Liver (tissue), 9 donors: ENCODE measurements around the gene DUSP9. TPM values are rescaled to one million over a fixed set of nuclear protein-coding genes. Genes with fewer than 3 reads are reported as not detected.

ENCODE experiments used
- DNase-seq: peaks from one replicate; pipeline ENCODE4 v3.0.0-alpha.2; 2017; ENCODE audit warnings: low spot score
- H3K27ac ChIP-seq, 2 donors: one replicate each; pipeline ENCODE4 v1.7.0; 2013; ENCODE audit warnings: inconsistent platforms in 2 of 2, low read length in 2 of 2, control low read depth in 1 of 2, low read depth in 1 of 2, mild to moderate bottlenecking in 1 of 2
- H3K27me3 ChIP-seq, 4 donors: one replicate each; pipeline versions ENCODE4 v1.6.1 to v1.7.0; 2013; ENCODE audit warnings: low read length in 3 of 4, inconsistent platforms in 1 of 4, mild to moderate bottlenecking in 1 of 4, moderate library complexity in 1 of 4; ENCODE audit not compliant: control insufficient read depth in 4 of 4, insufficient read depth in 4 of 4
- H3K36me3 ChIP-seq, 4 donors: one replicate each; pipeline versions ENCODE4 v1.6.1 to v1.7.0; 2013; ENCODE audit warnings: low read length in 3 of 4, mild to moderate bottlenecking in 3 of 4, low read depth in 1 of 4, moderate library complexity in 1 of 4; ENCODE audit not compliant: control insufficient read depth in 4 of 4, insufficient read depth in 3 of 4
- H3K4me1 ChIP-seq, 4 donors: one replicate each; pipeline versions ENCODE4 v1.6.1 to v1.7.0; 2013; ENCODE audit warnings: low read length in 3 of 4, mild to moderate bottlenecking in 3 of 4, moderate library complexity in 1 of 4; ENCODE audit not compliant: control insufficient read depth in 4 of 4, insufficient read depth in 4 of 4
- H3K4me3 ChIP-seq, 3 donors: one replicate each; pipeline versions ENCODE4 v1.6.1 to v1.7.0; 2013; ENCODE audit warnings: low read length in 3 of 3, control low read depth in 1 of 3, low read depth in 1 of 3, mild to moderate bottlenecking in 1 of 3
- H3K9ac ChIP-seq, 2 donors: one replicate each; pipeline ENCODE4 v1.7.0; 2013; ENCODE audit warnings: low read length in 2 of 2, mild to moderate bottlenecking in 2 of 2, moderate library complexity in 2 of 2, control low read depth in 1 of 2, low read depth in 1 of 2
- H3K9me3 ChIP-seq, 4 donors: one replicate each; pipeline versions ENCODE4 v1.6.1 to v1.7.0; 2013; ENCODE audit warnings: low read length in 3 of 4; ENCODE audit not compliant: control insufficient read depth in 4 of 4
- EGR1 ChIP-seq, 2 donors: IDR thresholded peaks; 2 replicates each; pipeline ENCODE4 v1.6.1; 2016 to 2018; ENCODE audit warnings: antibody characterized with exemption in 2 of 2, low read depth in 2 of 2
- HNF4A ChIP-seq, 2 donors: conservative IDR thresholded peaks; 2 replicates each; pipeline ENCODE4 v1.6.1; 2016; ENCODE audit warnings: antibody characterized with exemption in 2 of 2, mild to moderate bottlenecking in 2 of 2
- HNF4G ChIP-seq: IDR thresholded peaks from 2 replicates; pipeline ENCODE4 v1.6.1; 2016; ENCODE audit warnings: antibody characterized with exemption
- JUND ChIP-seq, 2 donors: IDR thresholded peaks; 2 replicates each; pipeline ENCODE4 v1.6.1; 2016; ENCODE audit warnings: antibody characterized with exemption in 2 of 2
- RAD21 ChIP-seq, 2 donors: IDR thresholded peaks; 2 replicates each; pipeline ENCODE4 v1.6.1; 2016; ENCODE audit warnings: antibody characterized with exemption in 2 of 2, mild to moderate bottlenecking in 2 of 2
- RXRA ChIP-seq, 2 donors: IDR thresholded peaks; 2 replicates each; pipeline ENCODE4 v1.6.1; 2017 to 2018; ENCODE audit warnings: antibody characterized with exemption in 2 of 2, mild to moderate bottlenecking in 1 of 2
- SP1 ChIP-seq: IDR thresholded peaks from 2 replicates; pipeline ENCODE4 v1.6.1; 2018; ENCODE audit warnings: antibody characterized with exemption, mild to moderate bottlenecking
- WGBS: extraction: QIAGEN DNeasy Blood & Tissue Kit; methylation state at CpG from one replicate; pipeline ENCODE4 v1.1.7; 2013; 5-methylcytosine and 5-hydroxymethylcytosine counted together
- polyA plus RNA-seq, 2 donors: library from polyadenylated mRNA; stranded (reverse) in 1 of 2; unstranded in 1 of 2; fragments of 200-250 nt in 1 of 2; fragments of >200 nt in 1 of 2; fragmentation: Nextera tagmentation in 1 of 2; extraction: Ambion mirVana in 1 of 2; gene quantifications; one replicate each; pipeline versions ENCODE4 v1.2.1 to v1.2.3, GENCODE V29; 2013 to 2015
- total RNA-seq, 2 donors: library from RNA; depleted of rRNA; stranded (reverse); fragments of >200 nt; gene quantifications; one replicate each; pipeline ENCODE4 v1.2.3, GENCODE V29; 2014
- TF ChIP-seq, protein P1 (sequence below): IDR thresholded peaks from 2 replicates; pipeline ENCODE4 v1.6.1; 2016; ENCODE audit warnings: antibody characterized with exemption
- TF ChIP-seq, protein P2 (sequence below): fragments of 150-350 bp; IDR thresholded peaks from 2 replicates; pipeline ENCODE4 v1.5.1; 2017; ENCODE audit warnings: improper control_type of control experiment, low read depth, low read length; ENCODE audit not compliant: missing input control
- TF ChIP-seq, protein P3 (sequence below): IDR thresholded peaks from 2 replicates; pipeline ENCODE4 v1.6.1; 2016; ENCODE audit warnings: antibody characterized with exemption
- donor health status: healthy.
- donor health status: healthy.
- donor health status: healthy.
- donor health status: healthy.
- donor health status: healthy.

Gene DUSP9
- total and polyA plus RNA-seq, 4 donors, result 0.42 to 164 (median 1.4) TPM

DNA sequence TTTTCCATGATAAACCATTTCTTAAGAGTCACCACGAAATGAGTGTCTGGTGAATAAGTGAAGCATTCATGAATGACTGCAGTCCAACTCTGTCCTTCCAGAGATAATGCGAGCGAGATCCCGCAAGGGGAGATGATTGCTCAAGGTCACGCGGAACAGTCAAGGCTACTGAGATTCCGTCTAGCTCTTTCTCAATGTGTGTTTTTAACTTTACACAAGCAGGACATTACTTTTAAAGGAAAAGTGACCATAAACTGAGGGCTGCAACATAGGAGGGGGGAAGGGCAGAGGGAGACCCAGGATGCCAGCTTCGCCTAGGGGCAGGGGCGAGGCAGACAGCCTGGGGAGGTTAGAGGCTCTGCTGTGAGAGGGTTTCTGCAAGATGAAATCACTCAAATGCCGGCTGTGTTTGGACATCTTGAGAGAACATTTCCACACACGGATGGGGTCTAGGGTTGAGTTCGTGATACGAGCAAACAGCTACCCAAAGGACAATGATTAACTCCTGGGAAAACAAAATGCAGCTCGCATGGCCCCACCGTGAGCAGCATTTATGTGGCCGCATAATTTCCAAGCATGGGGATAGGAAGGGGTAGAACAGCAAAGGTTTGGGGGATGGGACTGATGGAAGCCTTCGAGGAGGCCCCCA, 24.2 kb upstream of the DUSP9 start (continued):
- TF ChIP-seq, protein P1, sequence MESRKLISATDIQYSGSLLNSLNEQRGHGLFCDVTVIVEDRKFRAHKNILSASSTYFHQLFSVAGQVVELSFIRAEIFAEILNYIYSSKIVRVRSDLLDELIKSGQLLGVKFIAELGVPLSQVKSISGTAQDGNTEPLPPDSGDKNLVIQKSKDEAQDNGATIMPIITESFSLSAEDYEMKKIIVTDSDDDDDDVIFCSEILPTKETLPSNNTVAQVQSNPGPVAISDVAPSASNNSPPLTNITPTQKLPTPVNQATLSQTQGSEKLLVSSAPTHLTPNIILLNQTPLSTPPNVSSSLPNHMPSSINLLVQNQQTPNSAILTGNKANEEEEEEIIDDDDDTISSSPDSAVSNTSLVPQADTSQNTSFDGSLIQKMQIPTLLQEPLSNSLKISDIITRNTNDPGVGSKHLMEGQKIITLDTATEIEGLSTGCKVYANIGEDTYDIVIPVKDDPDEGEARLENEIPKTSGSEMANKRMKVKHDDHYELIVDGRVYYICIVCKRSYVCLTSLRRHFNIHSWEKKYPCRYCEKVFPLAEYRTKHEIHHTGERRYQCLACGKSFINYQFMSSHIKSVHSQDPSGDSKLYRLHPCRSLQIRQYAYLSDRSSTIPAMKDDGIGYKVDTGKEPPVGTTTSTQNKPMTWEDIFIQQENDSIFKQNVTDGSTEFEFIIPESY, result peak; percentile 30
- TF ChIP-seq, protein P2, sequence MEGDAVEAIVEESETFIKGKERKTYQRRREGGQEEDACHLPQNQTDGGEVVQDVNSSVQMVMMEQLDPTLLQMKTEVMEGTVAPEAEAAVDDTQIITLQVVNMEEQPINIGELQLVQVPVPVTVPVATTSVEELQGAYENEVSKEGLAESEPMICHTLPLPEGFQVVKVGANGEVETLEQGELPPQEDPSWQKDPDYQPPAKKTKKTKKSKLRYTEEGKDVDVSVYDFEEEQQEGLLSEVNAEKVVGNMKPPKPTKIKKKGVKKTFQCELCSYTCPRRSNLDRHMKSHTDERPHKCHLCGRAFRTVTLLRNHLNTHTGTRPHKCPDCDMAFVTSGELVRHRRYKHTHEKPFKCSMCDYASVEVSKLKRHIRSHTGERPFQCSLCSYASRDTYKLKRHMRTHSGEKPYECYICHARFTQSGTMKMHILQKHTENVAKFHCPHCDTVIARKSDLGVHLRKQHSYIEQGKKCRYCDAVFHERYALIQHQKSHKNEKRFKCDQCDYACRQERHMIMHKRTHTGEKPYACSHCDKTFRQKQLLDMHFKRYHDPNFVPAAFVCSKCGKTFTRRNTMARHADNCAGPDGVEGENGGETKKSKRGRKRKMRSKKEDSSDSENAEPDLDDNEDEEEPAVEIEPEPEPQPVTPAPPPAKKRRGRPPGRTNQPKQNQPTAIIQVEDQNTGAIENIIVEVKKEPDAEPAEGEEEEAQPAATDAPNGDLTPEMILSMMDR, result peak; percentile 2
- no peak for TF ChIP-seq RAD21 (IDR thresholded peaks at IDR 0.05)
- TF ChIP-seq HNF4G, result no peak

DNA sequence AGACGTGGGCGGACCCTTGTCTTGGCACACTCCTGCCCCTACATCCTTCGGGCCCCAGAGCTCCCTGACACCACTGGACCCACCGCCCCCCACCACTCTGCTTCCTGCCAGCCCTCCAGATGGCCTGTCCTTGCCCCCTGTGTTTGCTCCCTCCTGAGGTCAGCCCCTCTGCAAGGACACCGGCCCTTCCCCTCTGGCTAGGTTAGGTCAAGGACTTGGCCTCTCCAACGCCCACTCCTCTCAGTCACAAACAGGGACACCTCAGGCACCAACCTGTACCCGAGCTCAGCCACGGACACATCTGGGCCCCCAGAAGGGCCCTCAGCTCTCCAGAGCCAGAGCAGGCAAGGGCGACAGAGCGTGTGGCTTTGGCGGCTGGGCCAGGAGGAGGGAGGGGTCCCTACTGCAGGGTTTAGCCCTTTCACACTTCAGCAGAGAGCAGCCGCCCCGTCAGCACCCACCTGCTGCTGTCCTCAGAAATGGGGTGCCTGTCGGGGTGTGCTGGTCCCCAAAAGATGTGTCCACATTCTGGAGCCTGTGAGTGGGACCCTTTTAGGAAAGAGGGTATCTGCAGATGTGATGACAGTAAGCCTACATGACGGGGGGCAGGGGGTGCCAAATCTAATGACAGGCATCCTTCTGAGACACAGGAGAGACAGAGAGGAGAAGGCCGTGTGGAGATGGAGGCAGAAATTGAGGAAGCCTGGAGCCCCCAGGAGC, 23.5 kb upstream of the DUSP9 start:
- Histone ChIP-seq H3K4me1 (peaks cover 7 to 22% (median 10%) of the 10 kb centered on the region in 4 donors), H3K4me3 (peak overlapping the region in 2 of 3 donors; percentile 76 to 79), H3K27me3 (no peaks in the 10 kb centered on the region), H3K9ac (peak overlapping the region in 1 of 2 donors; percentile 65), H3K36me3 (no peaks in the 10 kb centered on the region), H3K27ac (peak overlapping the region; percentile 90), H3K9me3 (no peaks in the 10 kb centered on the region)
- TF ChIP-seq RXRA (IDR thresholded peaks at IDR 0.05), result peak; percentile 40 to 83
- no peak for TF ChIP-seq JUND (IDR thresholded peaks at IDR 0.05)
- peak; percentile 1 for TF ChIP-seq SP1
- no peak for DNase-seq
- WGBS, result 26% methylated on average over 16 of the region's 16 CpGs

DNA sequence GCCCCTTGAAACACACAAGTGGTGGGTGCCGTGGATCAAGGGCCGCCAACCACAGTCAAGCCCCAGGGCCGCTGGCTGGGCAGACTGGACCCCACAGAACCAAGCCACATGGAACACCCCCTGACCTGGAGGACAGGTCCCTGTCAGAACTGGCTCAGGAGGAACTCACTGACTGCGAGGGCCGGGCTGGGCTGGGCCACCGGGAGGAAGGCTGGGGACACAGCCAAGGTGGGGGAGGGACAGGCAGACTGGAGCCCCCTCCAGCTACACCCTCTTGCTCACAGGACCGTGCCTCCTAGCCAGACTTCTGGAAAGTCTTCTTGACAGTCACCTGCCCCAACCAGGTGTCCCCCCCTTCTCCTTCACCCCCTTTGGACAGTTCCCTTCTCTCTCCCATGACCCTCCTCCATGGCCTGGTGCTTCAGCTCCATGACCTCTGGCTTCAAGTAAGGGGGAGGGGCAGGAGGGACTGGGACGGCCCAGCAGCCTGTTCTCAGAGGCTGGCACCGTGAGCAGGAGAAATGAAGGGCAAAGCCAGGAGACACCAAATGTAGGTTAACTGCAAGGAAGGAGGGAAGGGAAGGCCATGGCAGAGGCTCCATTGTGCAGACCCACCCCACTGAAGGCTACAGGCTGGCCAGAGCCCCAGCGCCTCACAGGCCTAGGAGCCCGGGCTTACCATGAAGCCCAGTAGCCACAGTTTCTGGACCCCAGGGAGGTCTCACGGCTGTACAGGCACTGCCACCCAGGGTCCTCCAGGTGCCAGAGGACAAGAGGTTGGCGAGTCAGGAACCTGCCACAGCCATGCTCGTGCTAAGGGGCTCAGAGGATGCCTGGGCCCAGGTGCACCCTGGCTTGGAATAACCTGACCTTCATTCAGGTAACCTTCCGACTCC, 22.6 kb upstream of the DUSP9 start:
- no peaks in the 10 kb centered on the region for H3K27me3 ChIP-seq
- no peak for DNase-seq
- H3K4me1 ChIP-seq, result peaks cover 7 to 24% (median 10%) of the 10 kb centered on the region in 4 donors
- H3K27ac ChIP-seq, result peak overlapping the region; percentile 90
- 31% methylated on average over 15 of the region's 15 CpGs for WGBS
- no peaks in the 10 kb centered on the region for H3K9me3 ChIP-seq
- no peaks in the 10 kb centered on the region for H3K36me3 ChIP-seq
- H3K4me3 ChIP-seq, result peak overlapping the region; percentile 76 to 79 (median 77)
- peak overlapping the region; percentile 39 to 79 for H3K9ac ChIP-seq
- peak; percentile 56 to 64 for TF ChIP-seq RXRA (IDR thresholded peaks at IDR 0.05)
- no peak for TF ChIP-seq EGR1 (IDR thresholded peaks at IDR 0.05; ENCODE audit: low read depth in 2 of 2)
- peak in 1 of 2 donors; percentile 9 for TF ChIP-seq JUND (IDR thresholded peaks at IDR 0.05)
- TF ChIP-seq SP1, result peak; percentile 21
- peak; percentile 23 to 37 for TF ChIP-seq HNF4A (conservative IDR thresholded peaks at IDR 0.05)
- TF ChIP-seq, protein P3, sequence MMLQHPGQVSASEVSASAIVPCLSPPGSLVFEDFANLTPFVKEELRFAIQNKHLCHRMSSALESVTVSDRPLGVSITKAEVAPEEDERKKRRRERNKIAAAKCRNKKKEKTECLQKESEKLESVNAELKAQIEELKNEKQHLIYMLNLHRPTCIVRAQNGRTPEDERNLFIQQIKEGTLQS, result no peak
